HG02642 (cell line): ENCODE results near the gene ABCG2.

Experiments used
- ATAC-seq: cut with Tn5 transposase; IDR thresholded peaks from one replicate; pipeline ENCODE4 v1.9.1; 2021; ENCODE audit warnings: mild to moderate bottlenecking; ENCODE audit not compliant: unreplicated experiment, poor library complexity

The ABCG2 gene

DNA sequence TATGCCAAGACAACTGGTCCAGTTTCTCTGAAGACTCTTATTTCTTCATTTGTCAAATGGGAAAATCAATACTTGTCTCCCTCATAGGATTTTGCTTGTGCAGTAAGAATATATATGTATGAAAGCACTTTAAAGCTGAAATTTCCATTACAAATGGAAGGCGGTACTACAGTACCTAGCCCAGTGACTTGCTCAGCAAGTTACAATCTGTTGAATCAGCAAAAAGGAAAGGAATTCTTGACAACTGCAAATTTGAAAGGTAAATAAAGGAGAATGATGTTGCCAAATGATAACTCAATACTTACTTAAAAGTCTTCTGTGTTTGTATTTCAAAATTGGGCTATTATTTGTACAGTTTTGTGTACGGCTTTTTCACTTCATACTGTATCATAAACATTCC is 79.9 kb downstream of the ABCG2 start:
- ATAC-seq: no peak

- ATAC-seq: no peak
Measured at GRCh38 chr4:88077911-88078524, 80.4 kb downstream of the ABCG2 start.

DNA sequence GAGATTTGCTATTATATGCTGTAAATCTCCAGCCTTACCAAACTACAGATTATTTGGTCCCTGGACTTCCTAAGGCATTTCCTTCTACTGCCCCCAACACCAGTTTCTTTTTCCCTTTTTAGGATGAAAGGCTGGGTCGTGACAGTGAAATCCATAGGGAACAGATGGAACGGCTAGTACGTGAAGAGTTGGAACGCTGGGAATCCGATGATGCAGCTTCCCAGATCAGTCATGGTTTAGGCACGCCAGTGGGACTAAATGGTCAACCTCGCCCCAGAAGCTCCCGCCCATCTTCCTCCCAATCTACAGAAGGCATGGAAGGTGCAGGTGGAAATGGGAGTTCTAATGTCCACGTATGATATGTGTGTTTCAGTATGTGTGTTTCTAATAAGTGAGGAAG is 83.1 kb downstream of the ABCG2 start:
- no peak for ATAC-seq

- ATAC-seq: no peak
Measured at GRCh38 chr4:88070031-88070430, 88.4 kb downstream of the ABCG2 start.

GRCh38 chr4:88064410-88064809 is 94.0 kb downstream of the ABCG2 start:
- no peak for ATAC-seq

DNA sequence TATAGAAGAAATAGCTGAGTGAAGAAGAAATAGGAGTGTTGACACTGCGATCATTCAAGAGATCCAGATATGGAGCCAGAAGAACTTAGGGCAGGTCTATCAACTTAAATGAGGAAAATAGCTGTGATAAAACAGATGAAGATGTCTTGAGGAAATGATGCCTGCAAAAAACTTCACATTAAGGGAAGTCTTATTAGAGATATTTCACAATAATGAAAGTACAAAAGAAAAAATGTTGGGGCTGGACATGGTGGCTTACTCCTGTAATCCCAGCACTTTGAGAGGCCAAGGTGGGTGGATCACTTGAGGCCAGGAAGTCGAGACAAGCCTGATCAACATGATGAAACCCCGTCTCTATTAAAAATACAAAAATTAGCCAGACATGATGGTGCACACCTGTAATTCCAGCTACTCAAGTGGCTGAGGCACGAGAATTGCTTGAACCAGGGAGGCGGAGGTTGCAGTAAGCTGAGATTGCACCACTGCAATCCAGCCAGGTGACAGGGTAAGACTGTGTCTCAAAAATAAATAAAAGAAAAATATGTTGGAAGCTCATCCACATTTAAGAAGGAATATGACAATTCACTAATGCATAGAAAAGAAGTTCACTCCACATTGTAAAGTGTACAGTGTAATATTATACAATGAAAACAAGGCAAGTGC is 94.7 kb downstream of the ABCG2 start:
- no peak for ATAC-seq

- no peak for ATAC-seq
Measured at GRCh38 chr4:88062843-88063242, 95.6 kb downstream of the ABCG2 start.

GRCh38 chr4:88062311-88062710 is 96.1 kb downstream of the ABCG2 start:
- ATAC-seq: no peak

DNA sequence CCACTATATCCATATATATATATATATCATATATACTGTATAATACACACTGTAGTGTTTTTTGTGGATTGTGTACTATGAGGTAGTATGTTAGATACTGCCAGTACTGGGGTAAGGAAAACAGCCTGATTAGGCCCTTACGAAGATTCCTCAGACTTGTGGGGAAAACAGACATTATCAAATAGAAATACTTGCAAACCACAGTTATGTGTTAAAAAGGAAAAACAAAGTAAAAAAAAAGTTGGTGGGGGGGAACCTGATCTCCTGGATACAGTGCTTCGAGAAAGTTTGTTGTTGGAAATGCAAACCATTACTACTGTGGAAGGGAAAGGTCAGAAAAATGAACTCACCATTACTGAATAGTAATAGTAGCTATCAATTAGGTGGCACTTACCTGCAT is 98.0 kb downstream of the ABCG2 start:
- ATAC-seq: no peak

DNA sequence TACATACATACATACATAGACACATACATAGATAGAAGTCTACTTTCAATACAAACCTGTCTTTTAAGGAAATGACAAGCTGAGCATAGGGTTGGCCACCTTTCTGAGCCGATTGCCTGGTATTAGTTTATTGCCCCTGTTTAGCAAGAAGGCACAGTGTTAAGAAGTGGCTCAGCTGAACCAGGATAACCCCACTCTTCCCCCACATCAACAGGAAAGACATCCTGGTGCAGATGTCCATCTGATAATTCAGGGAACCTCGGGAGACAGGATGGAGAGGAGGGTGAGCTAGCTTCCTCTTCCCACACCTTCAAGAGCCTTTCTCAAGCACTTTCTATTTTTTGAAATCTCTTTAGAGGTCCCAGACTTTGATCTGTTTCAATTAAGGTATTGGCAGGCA is 98.7 kb downstream of the ABCG2 start:
- ATAC-seq: no peak

- no peak for ATAC-seq
Measured at GRCh38 chr4:88058295-88058694, 100.1 kb downstream of the ABCG2 start.

DNA sequence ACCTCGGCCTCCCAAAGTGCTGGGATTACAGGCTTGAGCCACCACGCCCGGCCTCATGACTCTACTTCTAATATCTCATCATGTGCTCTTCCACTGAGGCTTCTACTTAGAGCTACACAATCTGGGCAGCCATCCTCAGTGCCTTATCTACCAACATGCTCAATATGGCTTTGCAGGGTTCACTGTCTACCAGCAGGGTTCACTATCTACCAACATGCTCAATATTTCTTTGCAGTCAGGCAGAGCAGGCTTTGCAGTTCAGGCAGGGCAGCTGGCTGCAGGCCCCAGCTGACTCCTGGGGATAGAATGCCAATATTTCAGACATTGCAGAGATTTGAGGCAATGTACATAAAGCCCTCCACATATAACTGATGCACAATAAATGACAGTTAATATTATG is 103.5 kb downstream of the ABCG2 start:
- no peak for ATAC-seq

GRCh38 chr4:88054229-88054628 is 104.2 kb downstream of the ABCG2 start:
- ATAC-seq: no peak

DNA sequence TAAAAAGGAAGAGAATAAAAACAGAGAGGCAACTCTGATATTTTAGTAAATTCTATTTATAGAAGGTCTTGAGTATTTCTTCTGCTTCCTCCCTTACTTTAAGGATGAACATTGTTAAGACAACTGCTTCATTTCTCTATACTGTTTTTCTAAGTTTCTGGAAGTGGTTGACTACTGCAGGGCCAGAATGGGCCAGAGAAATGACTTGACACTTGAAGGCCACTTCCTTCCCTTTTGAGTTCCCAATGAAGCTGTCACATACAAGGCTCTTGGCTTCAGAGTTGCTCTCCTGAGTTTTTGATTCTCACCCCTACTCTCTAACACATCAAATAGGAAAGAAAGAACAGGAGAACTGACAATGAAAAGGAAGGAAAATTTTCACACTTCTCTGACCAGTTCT is 113.4 kb downstream of the ABCG2 start:
- no peak for ATAC-seq

- ATAC-seq: no peak
Measured at GRCh38 chr4:88043586-88044340, 114.7 kb downstream of the ABCG2 start.

- no peak for ATAC-seq
Measured at GRCh38 chr4:88043001-88043400, 115.4 kb downstream of the ABCG2 start.

DNA sequence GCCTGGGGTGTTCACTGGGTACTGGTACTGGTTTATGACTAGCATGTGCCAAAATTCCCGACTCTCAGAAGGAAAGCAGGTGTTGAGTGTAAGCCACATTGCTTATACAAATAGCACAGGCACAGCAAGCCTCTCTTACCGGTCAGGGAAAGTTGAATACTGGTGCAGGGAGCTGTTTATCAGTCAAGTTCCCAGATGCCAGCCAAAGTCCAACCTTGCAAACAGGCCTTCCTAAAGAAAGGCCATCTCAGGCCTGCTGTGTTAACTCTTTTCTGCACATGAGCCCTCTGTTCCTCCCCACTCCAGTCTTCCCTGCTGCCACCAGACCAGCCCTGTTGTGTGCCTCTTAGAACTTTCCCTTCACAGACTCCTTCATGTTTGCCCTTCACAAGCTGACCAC is 116.8 kb downstream of the ABCG2 start:
- no peak for ATAC-seq

DNA sequence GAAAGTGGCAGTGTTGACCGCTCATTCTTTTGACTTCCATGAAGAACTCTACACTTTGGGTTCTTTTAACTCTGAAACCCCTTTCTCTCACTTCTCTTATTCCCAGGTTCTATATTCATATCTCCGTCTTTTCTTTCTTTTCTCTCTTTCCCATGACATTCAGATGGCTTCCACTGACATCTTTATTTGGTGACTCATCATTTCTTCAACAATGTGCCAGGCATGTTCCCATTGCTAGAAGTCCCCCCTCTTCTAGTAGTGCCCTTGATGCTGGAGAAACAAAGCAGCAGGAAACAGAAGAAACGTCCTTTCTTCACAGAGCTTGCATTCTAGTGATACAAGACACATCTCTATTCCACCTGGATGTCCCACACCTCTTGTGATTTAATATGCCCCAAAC is 117.7 kb downstream of the ABCG2 start:
- no peak for ATAC-seq
